GM19463 (cell line): ENCODE data around the gene RNU6-1.

Experiments used
- ATAC-seq: cut with Tn5 transposase; IDR thresholded peaks from one replicate; pipeline ENCODE4 v1.9.1; 2021; ENCODE audit warnings: mild to moderate bottlenecking, moderate library complexity; ENCODE audit not compliant: unreplicated experiment

RNU6-1 gene

GRCh38 chr15:67839929-67840748 lies at the start of gene RNU6-1:
RNU6-1 (minus strand) TSS chr15:67840045.
- ATAC-seq: peak; percentile 88

GRCh38 chr15:67887776-67888175 lies 47.9 kb upstream of the RNU6-1 start:
- ATAC-seq: no peak

- ATAC-seq: no peak
Measured at GRCh38 chr15:67885861-67886260, 46.0 kb upstream of the RNU6-1 start.

- no peak for ATAC-seq
Measured at GRCh38 chr15:67885175-67885523, 45.3 kb upstream of the RNU6-1 start.

GRCh38 chr15:67884514-67885174 lies 44.8 kb upstream of the RNU6-1 start:
- ATAC-seq: no peak

- no peak for ATAC-seq
Measured at GRCh38 chr15:67884009-67884408, 44.2 kb upstream of the RNU6-1 start.

GRCh38 chr15:67883234-67883773 lies 43.5 kb upstream of the RNU6-1 start:
- no peak for ATAC-seq

GRCh38 chr15:67882487-67883233 lies 42.8 kb upstream of the RNU6-1 start:
- ATAC-seq: no peak

GRCh38 chr15:67880651-67881182 lies 40.9 kb upstream of the RNU6-1 start:
- no peak for ATAC-seq

- no peak for ATAC-seq
Measured at GRCh38 chr15:67879440-67880129, 39.7 kb upstream of the RNU6-1 start.

GRCh38 chr15:67878712-67879206 lies 38.9 kb upstream of the RNU6-1 start:
- no peak for ATAC-seq

GRCh38 chr15:67873777-67874176 lies 33.9 kb upstream of the RNU6-1 start:
- ATAC-seq: no peak

GRCh38 chr15:67870868-67871408 lies 31.1 kb upstream of the RNU6-1 start:
- no peak for ATAC-seq

- no peak for ATAC-seq
Measured at GRCh38 chr15:67869701-67870100, 29.9 kb upstream of the RNU6-1 start.

GRCh38 chr15:67865766-67866165 lies 25.9 kb upstream of the RNU6-1 start:
- no peak for ATAC-seq

- ATAC-seq: no peak
Measured at GRCh38 chr15:67865331-67865730, 25.5 kb upstream of the RNU6-1 start.

- peak; percentile 84 for ATAC-seq
Measured at GRCh38 chr15:67863442-67863987, 23.7 kb upstream of the RNU6-1 start.

GRCh38 chr15:67862750-67863441 lies 23.1 kb upstream of the RNU6-1 start:
- ATAC-seq: no peak

- no peak for ATAC-seq
Measured at GRCh38 chr15:67861983-67862382, 22.1 kb upstream of the RNU6-1 start.
